Keratinocyte (primary cell): ENCODE results near the gene TMPRSS3. TPM values are rescaled to one million over a fixed set of nuclear protein-coding genes. Genes with fewer than 3 reads are reported as not detected.

ENCODE experiments used
- DNase-seq: peaks from one replicate; pipeline ENCODE4 v3.0.0-alpha.2; 2011; ENCODE audit warnings: low read depth, missing footprints, low spot score
- FAIRE-seq: peaks from 2 replicates; lab custom pipeline; 2011; peaks lifted over from hg19 to GRCh38; lab: Jason Lieb, UNC
- H2AFZ ChIP-seq: 2 replicates; pipeline ENCODE4 v1.6.0; 2012; ENCODE audit warnings: low read length, control low read depth, inconsistent platforms; ENCODE audit not compliant: control insufficient read depth
- H3K27ac ChIP-seq: 2 replicates; pipeline ENCODE4 v1.5.1; 2011; ENCODE audit warnings: low read length; ENCODE audit not compliant: control insufficient read depth, insufficient read depth
- H3K27me3 ChIP-seq: 3 replicates; pipeline ENCODE4 v1.6.0; 2011; ENCODE audit warnings: low read length; ENCODE audit not compliant: control insufficient read depth, insufficient read depth; ENCODE audit errors: extremely low read depth
- H3K36me3 ChIP-seq, 2 experiments: 2 replicates in 1 of 2; 3 replicates in 1 of 2; pipeline ENCODE4 v1.5.1; 2011; ENCODE audit warnings: low read length in 2 of 2, mild to moderate bottlenecking in 1 of 2; ENCODE audit not compliant: control insufficient read depth in 2 of 2, insufficient read depth in 2 of 2; ENCODE audit errors: extremely low read depth in 1 of 2
- H3K4me1 ChIP-seq: 3 replicates; pipeline ENCODE4 v1.5.1; 2011; ENCODE audit warnings: low read length; ENCODE audit not compliant: control insufficient read depth, insufficient read depth; ENCODE audit errors: extremely low read depth
- H3K4me2 ChIP-seq: 3 replicates; pipeline ENCODE4 v1.6.0; 2011; ENCODE audit warnings: low read depth, low read length; ENCODE audit not compliant: control insufficient read depth, insufficient read depth; ENCODE audit errors: extremely low read depth
- H3K4me3 ChIP-seq, 3 experiments: fragments of 200-600 bp in 1 of 3; sonication (generic) in 1 of 3; 2 replicates in 2 of 3; 3 replicates in 1 of 3; pipeline ENCODE4 v1.5.1; 2011 to 2016; ENCODE audit warnings: low read length in 3 of 3, mild to moderate bottlenecking in 3 of 3, control low read depth in 2 of 3, inconsistent platforms in 1 of 3, low read depth in 1 of 3, mixed read lengths in 1 of 3, mixed run types in 1 of 3, moderate library complexity in 1 of 3; ENCODE audit not compliant: control insufficient read depth in 2 of 3, insufficient read depth in 2 of 3; ENCODE audit errors: extremely low read depth in 1 of 3
- H3K79me2 ChIP-seq: 2 replicates; pipeline ENCODE4 v1.6.0; 2012; ENCODE audit warnings: low read length; ENCODE audit not compliant: control insufficient read depth, insufficient read depth
- H3K9ac ChIP-seq: 3 replicates; pipeline ENCODE4 v1.6.0; 2011; ENCODE audit warnings: low read length; ENCODE audit not compliant: control insufficient read depth, insufficient read depth; ENCODE audit errors: extremely low read depth
- H3K9me1 ChIP-seq: 3 replicates; pipeline ENCODE4 v1.6.0; 2011; ENCODE audit warnings: low read length; ENCODE audit not compliant: control insufficient read depth, insufficient read depth; ENCODE audit errors: extremely low read depth
- H3K9me3 ChIP-seq: 2 replicates; pipeline ENCODE4 v1.5.1; 2012; ENCODE audit warnings: low read depth, low read length; ENCODE audit not compliant: control insufficient read depth
- H4K20me1 ChIP-seq: 3 replicates; pipeline ENCODE4 v1.6.0; 2011; ENCODE audit warnings: low read length; ENCODE audit not compliant: control insufficient read depth, insufficient read depth; ENCODE audit errors: extremely low read depth
- CTCF ChIP-seq, 3 experiments: IDR thresholded peaks in 1 of 3; conservative IDR thresholded peaks in 1 of 3; optimal IDR thresholded peaks in 1 of 3; 2 replicates in 2 of 3; 3 replicates in 1 of 3; pipeline versions ENCODE3 to v1.5.1; 2011; ENCODE audit warnings: low read length in 3 of 3, mild to moderate bottlenecking in 3 of 3, moderate library complexity in 2 of 3, control low read depth in 1 of 3, inconsistent platforms in 1 of 3; ENCODE audit not compliant: insufficient read depth in 2 of 3; ENCODE audit errors: extremely low read depth in 1 of 3
- EZH2 ChIP-seq: IDR thresholded peaks from one replicate; pipeline ENCODE4 v1.6.1; 2012; ENCODE audit warnings: inconsistent platforms, mild to moderate bottlenecking, low read length, moderate library complexity
- dilution Hi-C: fragments of 300-500 bp; cut with MboI; formaldehyde crosslinking; loops from one replicate; pipeline ENCODE4 v1.7.0; 2020; ENCODE audit warnings: low sequenced_read_pairs; ENCODE audit not compliant: extremely low pct_ligation_motif_present
- polyA plus RNA-seq, 5 experiments: library from polyadenylated mRNA; depleted of rRNA in 3 of 5; stranded (reverse) in 3 of 5; stranded (forward) in 1 of 5; unstranded in 1 of 5; fragments of >200 nt; gene quantifications; 1 replicate in 1 of 5; 2 replicates in 3 of 5; 3 replicates in 1 of 5; pipeline versions ENCODE4 v1.2.1 to v1.2.3, GENCODE V29; 2011 to 2012; ENCODE audit warnings: missing spikeins in 2 of 5, low read depth in 1 of 5, low replicate concordance in 1 of 5

TMPRSS3 gene
- polyA plus RNA-seq, 1 donor (not counting 4 experiments of a cell fraction or from before 2014, with no cell fraction given) = not detected

GRCh38 chr21:42427809-42428419 lies 32.1 kb upstream of the TMPRSS3 start:
- Histone ChIP-seq H3K27me3 (peaks cover 4% of the 10 kb centered on the region), H3K79me2 (no peaks in the 10 kb centered on the region), H3K36me3 (no peaks in the 10 kb centered on the region), H3K9me1 (no peaks in the 10 kb centered on the region), H3K9me3 (no peaks in the 10 kb centered on the region), H3K4me1 (no peaks in the 10 kb centered on the region), H3K4me3 (no peak overlapping the region), H3K9ac (no peak overlapping the region), H3K4me2 (no peak overlapping the region), H2AFZ (no peak overlapping the region), H4K20me1 (no peaks in the 10 kb centered on the region), H3K27ac (no peak overlapping the region)
- dilution Hi-C loops = loop anchor here (10.0 kb wide), 1 partner anchor 83 kb away; no protein-coding TSS in a partner anchor
- FAIRE-seq (no peak), DNase-seq (no peak)
- TF ChIP-seq CTCF (optimal IDR thresholded peaks at IDR 0.05 in 1 of 3, IDR thresholded peaks at IDR 0.05 in 1 of 3, conservative IDR thresholded peaks at IDR 0.05 in 1 of 3; ENCODE audit: extremely low read depth in 1 of 3, insufficient read depth in 2 of 3, low read length in 3 of 3) = no peak
- no peak for TF ChIP-seq EZH2

GRCh38 chr21:42426876-42427480 lies 31.1 kb upstream of the TMPRSS3 start:
- Histone ChIP-seq H3K9me1 (no peaks in the 10 kb centered on the region), H3K9me3 (no peaks in the 10 kb centered on the region), H3K9ac (no peak overlapping the region), H3K27me3 (peaks cover 4% of the 10 kb centered on the region), H2AFZ (no peak overlapping the region), H3K27ac (no peak overlapping the region), H3K4me1 (no peaks in the 10 kb centered on the region), H3K4me3 (no peak overlapping the region), H3K4me2 (no peak overlapping the region), H4K20me1 (no peaks in the 10 kb centered on the region), H3K36me3 (no peaks in the 10 kb centered on the region), H3K79me2 (no peaks in the 10 kb centered on the region)
- TF ChIP-seq EZH2 (no peak), CTCF (optimal IDR thresholded peaks at IDR 0.05 in 1 of 3, IDR thresholded peaks at IDR 0.05 in 1 of 3, conservative IDR thresholded peaks at IDR 0.05 in 1 of 3; ENCODE audit: extremely low read depth in 1 of 3, insufficient read depth in 2 of 3, low read length in 3 of 3) (no peak)
- dilution Hi-C loops = loop anchor here (10.0 kb wide), 1 partner anchor 82 kb away; no protein-coding TSS in a partner anchor
- FAIRE-seq (no peak), DNase-seq (no peak)
